Activated CD4-positive, alpha-beta T cell treated with anti-CD3 and anti-CD28 coated beads, Interleukin-2, Interleukin-6, amounts not matched to agents 100 ng/mL and 50 ng/mL, durations not matched to agents 16 hours and 8 hours (primary cell): ENCODE data around the gene FILIP1L.

Experiments
- DNase-seq: peaks from one replicate; pipeline ENCODE4 v3.0.0-alpha.2; 2020

FILIP1L gene

DNA sequence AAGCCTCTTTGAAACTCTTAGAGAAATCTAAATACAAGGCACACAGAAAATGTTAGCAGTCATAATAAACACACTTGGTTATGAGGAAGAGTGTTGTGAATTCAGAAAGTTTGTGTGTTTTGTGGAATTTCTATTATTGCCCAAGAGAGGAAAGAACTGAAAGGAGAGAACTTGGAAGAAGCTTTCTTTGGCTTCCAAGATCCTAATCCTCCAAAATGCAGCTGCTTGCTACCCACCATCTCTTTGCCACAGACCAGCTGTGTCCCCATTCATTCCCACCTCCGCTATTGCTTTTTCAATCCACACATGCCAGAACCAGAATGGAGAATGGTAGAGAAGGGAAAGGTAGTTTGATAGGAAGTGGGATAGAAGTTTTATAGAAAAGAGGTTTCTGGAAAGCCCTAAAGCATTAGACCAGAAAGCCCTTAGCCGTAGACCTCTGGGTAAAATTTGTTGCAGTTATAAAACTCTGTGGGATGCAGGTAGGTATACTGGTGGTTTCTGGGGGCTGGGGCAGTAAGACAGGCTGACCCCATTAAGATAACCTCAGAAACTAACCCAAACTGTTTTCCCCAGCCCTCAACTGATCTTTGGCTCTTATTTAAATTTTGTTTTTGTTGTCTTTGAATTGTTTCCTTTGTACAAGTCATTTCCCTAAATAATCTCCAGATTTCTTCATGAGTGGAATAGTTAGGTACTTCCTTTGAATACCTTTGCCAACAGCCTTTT is 108.5 kb downstream of the FILIP1L start:
- no peak for DNase-seq

DNA sequence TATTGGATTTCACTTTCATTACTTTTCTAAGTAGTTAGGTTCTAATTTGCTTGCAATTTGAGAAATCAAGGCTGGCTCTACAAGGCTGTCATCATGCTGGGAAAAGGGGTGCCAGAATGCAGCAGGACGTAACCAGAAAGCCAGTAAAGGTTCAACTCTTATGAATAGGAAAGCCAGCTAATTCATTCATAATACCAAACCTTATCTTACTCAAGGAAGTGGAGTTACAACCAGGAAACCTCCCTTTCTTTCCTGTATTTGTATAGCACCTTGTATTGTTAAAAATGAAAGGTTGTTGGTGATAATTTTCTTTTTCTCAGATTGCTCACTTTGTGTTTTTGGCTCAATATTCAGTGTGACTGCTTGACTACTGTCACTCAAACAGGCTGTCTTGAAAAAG is 109.4 kb downstream of the FILIP1L start:
- no peak for DNase-seq

DNA sequence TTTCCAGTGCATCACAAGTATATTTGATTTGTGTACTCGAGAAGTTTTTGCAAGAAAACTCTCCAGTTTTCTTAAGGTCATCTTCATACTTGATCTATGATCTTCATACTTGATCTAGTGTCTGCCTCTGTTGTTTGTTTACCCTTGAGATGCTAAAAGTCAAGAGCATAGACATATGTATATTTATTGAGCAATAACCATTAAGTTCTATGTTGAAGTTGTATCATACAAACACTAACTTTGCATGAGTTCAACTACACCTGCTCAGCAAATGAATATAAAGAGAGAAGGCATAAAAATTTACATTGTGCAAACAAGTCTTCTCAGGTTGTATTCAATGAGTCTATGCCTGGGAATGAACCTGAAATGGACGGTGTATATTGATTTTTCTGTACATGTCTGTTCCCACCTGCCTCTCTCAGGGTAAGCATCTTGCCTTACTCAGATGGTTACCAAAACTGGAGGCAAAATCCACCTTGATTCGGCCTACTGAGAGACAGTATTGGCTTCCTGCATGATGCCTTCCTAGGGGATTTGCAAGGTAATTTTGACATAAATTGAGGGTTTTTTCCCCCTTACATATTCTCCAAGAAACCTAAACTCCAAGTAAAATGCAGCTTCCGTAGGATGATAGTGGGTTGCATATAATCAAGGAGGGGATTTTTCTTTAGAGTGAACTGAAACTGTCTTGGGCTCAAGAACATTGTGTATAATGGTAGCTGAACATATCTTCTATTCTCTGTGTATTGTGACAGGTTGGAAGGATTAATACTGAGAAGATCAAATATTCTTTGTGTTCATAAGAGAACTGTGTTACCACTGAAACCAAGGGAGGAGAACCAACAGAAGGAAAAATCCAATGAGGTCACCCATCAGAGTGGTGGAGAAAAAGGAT is 110.4 kb downstream of the FILIP1L start:
- no peak for DNase-seq

DNA sequence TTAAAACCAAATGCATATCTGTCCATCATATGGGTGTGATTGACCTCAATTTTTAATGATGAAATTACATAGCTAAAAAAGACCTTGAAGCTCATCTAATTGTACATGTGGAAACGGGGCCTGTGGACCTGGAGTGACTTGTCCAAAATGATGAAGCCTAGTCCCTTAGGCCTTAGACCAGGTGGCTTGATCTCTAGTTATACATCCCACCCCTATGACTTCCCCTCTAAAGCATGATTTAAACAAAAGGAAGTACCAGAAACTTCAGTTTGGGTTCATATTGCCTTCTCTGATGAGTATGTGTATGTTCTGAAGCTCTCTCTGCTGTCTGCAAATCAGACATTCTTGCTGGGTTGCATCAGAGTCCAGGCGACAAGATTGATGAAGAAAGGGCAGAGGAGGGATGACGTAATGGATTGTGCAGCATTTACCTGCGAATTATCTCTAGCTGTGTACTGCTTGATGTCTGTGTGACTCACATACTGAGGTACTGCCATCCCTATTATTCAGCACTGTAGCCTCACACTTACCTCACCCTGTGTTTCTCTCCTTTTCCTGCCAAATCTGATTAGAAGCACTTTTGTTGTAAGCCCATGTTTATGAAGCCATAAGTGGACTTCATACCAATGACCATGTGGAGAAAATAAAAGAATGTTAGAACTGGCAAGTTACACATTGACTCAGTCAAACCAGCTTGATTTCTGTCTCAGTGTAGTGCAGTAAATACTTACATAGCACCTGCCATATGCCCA is 111.5 kb downstream of the FILIP1L start:
- DNase-seq = peak; percentile 1

DNA sequence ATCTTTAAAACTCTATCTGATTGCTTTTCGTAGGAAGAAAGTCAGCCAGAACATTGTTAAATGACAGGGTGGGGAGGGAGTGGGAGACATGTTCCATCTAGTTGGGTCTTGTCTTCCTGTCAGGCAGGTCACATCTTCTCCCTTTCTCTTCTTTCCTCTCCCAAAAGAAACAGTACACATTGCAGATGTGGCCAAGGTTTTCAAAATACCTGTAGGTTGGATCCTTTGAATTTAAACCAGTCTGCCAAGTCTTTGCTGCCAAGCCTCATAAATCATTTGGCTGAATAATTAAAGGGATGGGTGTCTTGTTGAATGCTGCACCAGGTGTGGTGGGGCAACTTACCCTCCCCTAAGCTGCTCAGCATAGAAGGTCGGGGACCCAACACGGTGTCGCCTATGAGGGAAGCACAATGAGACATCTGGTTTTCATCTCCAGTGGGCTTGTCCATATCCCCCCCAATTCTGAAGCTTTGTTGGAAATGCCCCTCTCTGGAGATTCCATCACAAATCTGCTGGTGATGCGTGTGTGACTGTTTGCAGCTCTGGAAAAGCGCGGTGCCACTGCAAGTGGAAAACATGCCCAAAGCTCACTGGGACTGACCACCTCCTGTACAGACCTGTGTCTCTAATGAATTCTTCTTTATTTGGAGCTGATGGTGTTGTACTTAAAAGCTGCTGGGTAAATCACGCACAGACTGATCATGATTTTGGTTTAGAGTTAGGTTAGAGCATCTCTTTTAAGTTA is 112.6 kb downstream of the FILIP1L start:
- no peak for DNase-seq

GRCh38 chr3:100001083-100001482 is 113.2 kb downstream of the FILIP1L start:
- no peak for DNase-seq

- no peak for DNase-seq
Observed at GRCh38 chr3:99999536-99999935, 114.8 kb downstream of the FILIP1L start.

DNA sequence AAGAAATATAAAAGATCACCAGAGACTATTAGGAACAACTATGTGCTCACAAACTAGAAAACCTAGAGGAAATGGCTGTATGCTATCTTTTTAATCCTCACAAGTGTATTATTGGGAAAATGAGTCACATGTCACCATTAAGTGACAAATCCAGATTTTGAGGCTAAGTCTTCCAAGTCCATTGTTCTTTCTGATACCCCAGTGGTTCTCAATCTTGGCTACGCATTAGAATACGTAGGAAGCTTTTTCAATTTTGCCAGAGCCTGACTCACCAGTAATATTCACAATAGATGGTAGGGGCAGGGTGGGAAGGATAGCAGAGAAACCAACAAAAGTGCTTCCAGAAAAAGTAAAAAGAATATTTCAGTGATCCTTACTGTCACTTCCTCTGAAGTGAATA is 117.0 kb downstream of the FILIP1L start:
- DNase-seq = no peak

DNA sequence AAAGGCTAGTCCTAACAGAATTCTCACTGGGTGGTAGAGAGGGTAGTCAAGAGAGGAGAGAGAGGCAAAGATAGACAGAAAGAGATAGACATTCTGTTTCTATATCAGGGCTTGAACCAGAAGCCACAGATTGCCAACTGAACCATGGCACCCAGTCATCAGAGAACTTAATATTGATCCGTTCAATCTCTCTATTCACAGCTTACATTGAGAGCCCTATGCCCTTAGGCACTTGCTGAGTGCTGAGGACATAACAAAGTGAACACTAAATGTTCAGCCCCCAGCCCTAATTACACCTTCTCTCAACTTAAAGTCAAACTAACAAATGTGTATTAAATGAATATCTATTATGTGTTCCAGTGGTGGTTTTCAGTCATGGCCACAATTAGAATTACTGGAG is 124.1 kb downstream of the FILIP1L start:
- DNase-seq = no peak

DNA sequence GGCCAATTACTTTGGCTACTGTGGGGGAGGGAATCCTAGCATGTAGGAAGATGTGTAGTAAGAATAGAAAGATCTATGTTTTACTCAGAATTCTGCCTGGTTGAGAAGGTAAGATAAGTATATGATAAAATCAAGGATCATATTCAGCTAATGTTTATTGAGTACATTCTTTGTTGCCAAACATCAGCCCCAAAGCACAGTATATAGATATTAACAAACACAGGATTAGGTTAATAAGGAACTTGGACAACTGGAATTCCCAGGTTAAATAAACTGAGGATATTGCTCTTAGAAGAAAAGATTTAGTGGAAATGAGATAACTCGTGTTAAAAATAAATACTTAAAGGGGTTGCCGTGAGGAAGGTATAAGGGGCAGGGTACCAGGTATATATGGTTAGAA is 129.6 kb downstream of the FILIP1L start:
- DNase-seq = no peak

DNA sequence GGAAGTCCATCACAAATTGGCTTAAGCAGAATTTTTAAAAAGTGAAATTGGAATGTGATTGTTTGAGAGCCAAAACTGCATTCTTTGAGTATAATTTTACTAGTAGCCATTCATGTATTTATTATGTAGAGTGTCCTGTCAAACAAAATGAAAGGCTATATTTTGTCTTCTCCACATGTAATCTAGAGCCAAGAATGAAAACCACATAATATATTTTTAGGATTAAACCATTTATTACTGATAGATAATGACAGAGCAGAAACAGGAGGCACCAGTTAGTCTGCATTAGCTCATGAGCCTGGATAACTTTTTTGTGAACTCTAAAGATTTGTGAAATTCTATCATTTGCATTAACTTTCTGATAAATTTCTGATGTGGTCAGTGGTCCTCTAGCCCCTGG is 130.2 kb downstream of the FILIP1L start:
- DNase-seq = no peak

DNA sequence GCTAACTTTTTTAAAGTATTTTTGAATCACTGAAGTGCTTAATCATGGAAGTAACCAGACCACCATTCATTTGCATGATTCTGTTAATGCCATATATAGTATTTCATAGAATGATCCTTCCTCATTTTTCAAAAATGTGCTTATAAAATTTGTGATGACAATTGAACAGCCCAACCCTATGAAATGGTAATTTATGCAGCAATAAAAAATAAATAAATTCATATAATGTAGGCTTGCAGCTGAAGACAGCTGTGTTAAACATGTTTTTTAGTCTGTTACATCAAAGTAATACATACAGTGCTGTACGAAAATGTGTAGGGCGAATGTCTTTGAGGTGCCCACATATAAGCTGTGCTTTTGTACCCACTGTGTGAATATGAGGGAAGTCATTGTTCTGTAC is 131.7 kb downstream of the FILIP1L start:
- DNase-seq = no peak

DNA sequence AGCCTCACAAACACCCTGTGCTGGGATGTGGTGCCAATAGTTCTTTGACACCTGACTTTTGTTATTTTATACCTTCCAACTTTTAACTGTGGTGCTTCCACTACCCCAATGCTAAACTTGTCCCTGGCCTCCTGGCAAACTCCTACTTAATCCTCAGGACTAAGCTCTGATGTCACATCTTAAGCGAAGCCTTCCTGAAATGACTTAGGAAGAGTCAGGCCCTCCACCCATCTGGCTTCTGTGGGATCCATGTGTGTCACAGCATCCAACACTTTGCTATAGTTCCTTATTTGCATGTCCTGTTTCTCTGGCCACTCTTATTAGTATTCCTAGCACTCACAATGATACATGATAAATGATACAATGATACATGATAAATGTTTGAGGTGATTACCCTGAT is 133.2 kb downstream of the FILIP1L start:
- no peak for DNase-seq

DNA sequence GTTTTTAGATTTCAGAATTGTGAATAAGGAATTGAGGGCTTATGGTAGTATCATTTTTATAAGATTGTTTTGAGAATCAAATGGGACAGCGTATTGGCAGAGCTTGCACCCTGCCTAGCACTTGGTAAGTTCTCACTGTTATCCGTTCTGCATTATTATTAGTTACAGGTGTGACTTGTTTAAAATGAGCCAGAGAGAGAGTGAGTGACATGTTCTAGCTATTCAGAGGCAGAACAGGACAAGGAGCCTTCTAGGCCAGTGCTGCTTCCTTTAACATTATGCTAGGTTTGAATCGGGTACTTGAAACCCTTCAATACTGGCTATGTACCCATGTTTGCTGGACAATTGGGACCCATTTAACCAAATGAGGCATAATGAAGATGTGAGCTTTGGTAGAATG is 133.7 kb downstream of the FILIP1L start:
- no peak for DNase-seq

DNA sequence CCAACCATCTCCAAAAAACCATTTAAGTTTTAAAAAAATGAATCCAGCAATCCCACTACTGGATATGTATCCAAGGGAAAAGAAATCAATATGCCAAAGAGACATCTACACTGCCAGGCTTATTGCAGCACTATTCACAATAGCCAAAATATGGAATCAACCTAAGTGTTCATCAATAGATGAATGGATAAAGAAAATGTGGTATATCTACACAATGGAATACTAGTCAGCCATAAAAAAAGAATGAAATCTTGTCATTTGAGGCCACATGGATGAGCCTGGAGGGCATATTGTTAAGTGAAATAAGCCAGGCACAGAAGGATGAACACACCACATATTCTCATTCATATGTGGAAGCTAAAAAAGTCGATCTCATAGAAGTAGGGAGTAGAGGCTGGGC is 136.1 kb downstream of the FILIP1L start:
- no peak for DNase-seq

DNA sequence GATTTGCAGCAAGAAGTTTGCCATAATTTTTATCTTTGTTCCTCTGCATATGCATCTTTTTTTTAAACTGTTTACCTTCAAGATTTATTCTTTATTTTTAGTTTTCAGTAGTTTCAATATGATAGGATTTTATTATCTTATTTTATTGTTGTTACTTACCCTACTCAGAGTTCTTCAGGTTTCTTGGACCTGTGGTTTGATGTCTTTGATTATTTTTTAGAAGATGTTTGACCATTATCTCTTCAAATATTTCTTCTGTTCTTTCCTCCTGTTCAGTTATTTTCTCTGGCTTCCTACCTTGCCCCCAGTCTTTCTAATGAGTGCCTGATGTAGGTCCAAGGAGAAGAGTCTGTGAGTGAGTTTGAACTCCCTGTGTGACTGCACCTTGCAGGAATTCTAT is 137.7 kb downstream of the FILIP1L start:
- no peak for DNase-seq

GRCh38 chr3:99974989-99975388 is 139.3 kb downstream of the FILIP1L start:
- DNase-seq = no peak

GRCh38 chr3:99972380-99973104 is 141.8 kb downstream of the FILIP1L start:
- DNase-seq = no peak

DNA sequence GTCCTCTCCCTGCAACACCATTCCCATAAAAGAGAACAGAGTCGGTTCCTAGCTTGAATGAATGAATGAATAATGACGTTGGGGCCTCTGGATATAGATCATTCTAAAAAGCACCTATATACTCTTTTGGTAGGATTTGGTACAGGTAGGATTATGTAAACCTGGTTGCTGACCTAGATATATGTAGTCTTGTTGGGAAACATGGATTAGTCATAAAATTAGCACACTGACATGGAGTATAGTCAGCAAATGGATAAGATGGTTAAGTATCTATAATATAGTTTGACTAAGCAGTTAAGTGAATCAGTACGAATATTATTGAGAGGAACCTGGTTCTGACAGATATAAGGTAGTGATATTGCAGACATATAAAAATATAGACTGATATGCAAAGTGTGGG is 142.5 kb downstream of the FILIP1L start:
- no peak for DNase-seq

- DNase-seq = peak; percentile 33
Observed at GRCh38 chr3:99970198-99970597, 144.1 kb downstream of the FILIP1L start.

DNA sequence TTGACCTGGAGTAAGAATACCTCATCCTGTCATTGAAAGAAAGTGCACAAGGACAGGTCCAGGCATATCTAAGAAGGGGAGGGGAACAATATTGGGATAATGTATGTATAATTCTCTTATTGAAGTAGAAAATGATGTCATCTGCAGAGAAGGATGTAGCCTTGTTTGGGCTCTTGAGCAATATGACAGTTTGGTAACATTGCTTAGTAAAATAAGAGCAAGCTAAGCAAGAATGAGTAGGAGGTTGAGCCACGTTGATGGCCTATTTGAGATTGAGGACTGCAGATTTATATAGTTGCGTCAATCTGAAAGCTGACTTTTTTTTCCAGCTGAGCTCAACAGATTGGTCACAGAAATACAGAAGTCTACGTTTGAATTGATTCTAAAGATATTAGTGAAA is 145.2 kb downstream of the FILIP1L start:
- DNase-seq = peak; percentile 24

- DNase-seq = no peak
Observed at GRCh38 chr3:99967796-99968195, 146.5 kb downstream of the FILIP1L start.
